GM21529 (cell line): ENCODE results near the gene LONRF2.

ENCODE experiments used
- ATAC-seq: cut with Tn5 transposase; IDR thresholded peaks from one replicate; pipeline ENCODE4 v1.9.1; 2021; ENCODE audit not compliant: unreplicated experiment

LONRF2 gene

GRCh38 chr2:100301881-100302584 is 20.3 kb downstream of the LONRF2 start:
- no peak for ATAC-seq

GRCh38 chr2:100299548-100299947 is 22.8 kb downstream of the LONRF2 start:
- no peak for ATAC-seq

- no peak for ATAC-seq
Observed at GRCh38 chr2:100297511-100297910, 24.8 kb downstream of the LONRF2 start.

- ATAC-seq: no peak
Observed at GRCh38 chr2:100294162-100294497, 28.2 kb downstream of the LONRF2 start.

- no peak for ATAC-seq
Observed at GRCh38 chr2:100293341-100294161, 28.8 kb downstream of the LONRF2 start.

GRCh38 chr2:100292022-100292580 is 30.2 kb downstream of the LONRF2 start:
- ATAC-seq: no peak

- ATAC-seq: no peak
Observed at GRCh38 chr2:100291152-100291970, 30.9 kb downstream of the LONRF2 start.

- ATAC-seq: no peak
Observed at GRCh38 chr2:100290718-100291151, 31.6 kb downstream of the LONRF2 start.

- no peak for ATAC-seq
Observed at GRCh38 chr2:100289020-100289419, 33.3 kb downstream of the LONRF2 start.

GRCh38 chr2:100286318-100286717 is 36.0 kb downstream of the LONRF2 start:
- ATAC-seq: no peak

- no peak for ATAC-seq
Observed at GRCh38 chr2:100285691-100286090, 36.6 kb downstream of the LONRF2 start.

- no peak for ATAC-seq
Observed at GRCh38 chr2:100285011-100285410, 37.3 kb downstream of the LONRF2 start.

- no peak for ATAC-seq
Observed at GRCh38 chr2:100283724-100284501, 38.4 kb downstream of the LONRF2 start.

GRCh38 chr2:100281521-100282438 is 40.5 kb downstream of the LONRF2 start:
- ATAC-seq: no peak

GRCh38 chr2:100279586-100280534 is 42.4 kb downstream of the LONRF2 start:
- ATAC-seq: no peak

GRCh38 chr2:100278986-100279385 is 43.3 kb downstream of the LONRF2 start:
- no peak for ATAC-seq

- ATAC-seq: no peak
Observed at GRCh38 chr2:100278501-100278900, 43.8 kb downstream of the LONRF2 start.

GRCh38 chr2:100277540-100278207 is 44.6 kb downstream of the LONRF2 start:
- ATAC-seq: no peak
